Placental pericyte (primary cell): Measurements from ENCODE around the gene DLX5. TPM values are rescaled to one million over a fixed set of nuclear protein-coding genes. Genes with fewer than 3 reads are reported as not detected.

Source experiments
- small RNA-seq: library from RNA; depleted of rRNA; stranded (forward); fragments of <200 nt; gene quantifications from one replicate; pipeline ENCODE3, GENCODE V24; 2012; ENCODE audit warnings: low replicate concordance
- total RNA-seq: library from RNA; depleted of rRNA; stranded (reverse); fragments of >200 nt; gene quantifications from 2 replicates; pipeline ENCODE4 v1.2.3, GENCODE V29; 2012

Gene DLX5
- total RNA-seq = not detected in 2 replicates

GRCh38 chr7:97024209-97025129 is at the start of gene DLX5:
DLX5 (minus strand) TSS chr7:97024831; CDS start chr7:97024623, 208 bp downstream.

GRCh38 chr7:97005183-97006054 is 19.2 kb downstream of the DLX5 start, which contains the start of gene DLX6:
DLX6 (plus strand) TSS chr7:97005553; CDS start chr7:97005978, 425 bp downstream.

Small RNA genes lying within 50 kb of the gene (small RNA-seq; reads per million reads assigned to genes)
- not detected for gene RF01778

Other genes with a start within 250 kb of the DLX5 start
- not detected in 2 replicates for gene DLX6, start 19.3 kb downstream of the DLX5 start, total RNA-seq
- gene SDHAF3, start 92.9 kb upstream of the DLX5 start, total RNA-seq = 2.2 and 11.0 TPM in 2 replicates